Inflammatory macrophage treated with lipopolysaccharide for 1 hour (primary cell): ENCODE data around the gene SNX5.

Experiments used
- DNase-seq, 2 donors: peaks; one replicate each; pipeline ENCODE4 v3.0.0-alpha.2; 2020 to 2022

Gene SNX5

GRCh38 chr20:17912916-17913315 is 55.7 kb downstream of the SNX5 start:
- DNase-seq, result no peak

DNA sequence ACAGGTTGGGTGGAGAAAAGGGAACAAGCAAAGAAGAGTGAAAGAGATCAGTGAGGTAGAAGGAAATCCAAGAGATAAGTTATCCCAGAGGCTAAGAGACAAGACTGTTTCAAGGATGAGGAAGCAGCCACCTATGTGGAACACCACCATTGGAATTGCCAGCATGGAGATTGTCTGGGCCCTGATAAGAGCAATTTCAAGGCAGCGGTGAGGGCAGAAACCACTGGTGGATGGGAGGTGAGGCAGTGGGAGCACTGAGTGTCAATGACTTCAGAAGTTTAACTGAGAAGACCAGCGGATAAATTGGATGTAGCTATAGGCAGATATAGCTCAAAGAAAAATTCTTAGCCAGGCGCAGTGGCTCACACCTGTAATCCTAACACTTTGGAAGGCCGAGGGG is 56.7 kb downstream of the SNX5 start:
- no peak for DNase-seq

- DNase-seq, result peak; percentile 79 to 85
Measured at GRCh38 chr20:17910828-17911294, 57.7 kb downstream of the SNX5 start.

GRCh38 chr20:17909869-17910321 is 58.7 kb downstream of the SNX5 start:
- no peak for DNase-seq

- no peak for DNase-seq
Measured at GRCh38 chr20:17905544-17905943, 63.0 kb downstream of the SNX5 start.

GRCh38 chr20:17904027-17904426 is 64.6 kb downstream of the SNX5 start:
- DNase-seq, result no peak

- no peak for DNase-seq
Measured at GRCh38 chr20:17902531-17903083, 66.0 kb downstream of the SNX5 start.

DNA sequence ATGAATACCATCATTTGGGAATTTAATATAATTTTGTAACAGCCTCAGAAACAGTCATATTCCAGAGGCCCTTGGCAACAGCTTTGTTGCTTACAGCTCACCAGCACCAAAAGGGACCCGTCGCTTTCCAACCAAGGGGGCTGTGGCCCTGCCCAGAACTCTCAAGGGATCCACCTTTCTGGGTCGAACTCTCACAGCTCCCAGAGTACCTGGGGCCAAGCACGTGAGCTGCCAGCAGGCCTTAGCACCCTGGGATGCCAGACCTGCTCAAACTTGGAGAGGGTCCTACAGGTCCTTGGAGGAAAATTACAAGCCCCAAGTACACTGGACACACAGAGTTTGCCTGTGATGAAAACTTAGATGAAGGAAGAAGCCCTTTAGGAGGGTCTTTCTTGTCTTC is 66.6 kb downstream of the SNX5 start:
- no peak for DNase-seq

DNA sequence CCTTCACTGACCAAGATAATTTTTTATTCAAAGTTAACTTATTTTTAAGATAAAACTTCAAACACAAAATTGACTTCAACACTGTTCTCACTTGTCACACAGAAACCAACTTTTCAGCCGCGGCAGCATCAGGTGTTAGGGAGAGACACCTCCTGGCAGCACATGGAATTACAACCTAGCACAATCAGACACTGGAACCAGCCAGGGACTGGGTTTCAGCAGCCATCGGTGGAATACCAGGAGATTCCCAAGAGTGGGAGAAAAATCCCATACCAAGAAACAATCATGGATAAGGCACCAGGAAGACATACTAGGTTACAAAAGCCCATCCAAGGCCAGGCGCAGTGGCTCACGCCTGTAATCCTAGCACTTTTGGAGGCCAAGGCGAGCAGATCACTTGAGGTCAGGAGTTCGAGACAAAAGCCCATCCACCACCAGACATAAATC is 70.0 kb downstream of the SNX5 start:
- peak; percentile 50 to 89 for DNase-seq

GRCh38 chr20:17897566-17898307 is 70.9 kb downstream of the SNX5 start:
- DNase-seq, result no peak

GRCh38 chr20:17896771-17897369 is 71.7 kb downstream of the SNX5 start:
- peak; percentile 35 to 62 for DNase-seq

DNA sequence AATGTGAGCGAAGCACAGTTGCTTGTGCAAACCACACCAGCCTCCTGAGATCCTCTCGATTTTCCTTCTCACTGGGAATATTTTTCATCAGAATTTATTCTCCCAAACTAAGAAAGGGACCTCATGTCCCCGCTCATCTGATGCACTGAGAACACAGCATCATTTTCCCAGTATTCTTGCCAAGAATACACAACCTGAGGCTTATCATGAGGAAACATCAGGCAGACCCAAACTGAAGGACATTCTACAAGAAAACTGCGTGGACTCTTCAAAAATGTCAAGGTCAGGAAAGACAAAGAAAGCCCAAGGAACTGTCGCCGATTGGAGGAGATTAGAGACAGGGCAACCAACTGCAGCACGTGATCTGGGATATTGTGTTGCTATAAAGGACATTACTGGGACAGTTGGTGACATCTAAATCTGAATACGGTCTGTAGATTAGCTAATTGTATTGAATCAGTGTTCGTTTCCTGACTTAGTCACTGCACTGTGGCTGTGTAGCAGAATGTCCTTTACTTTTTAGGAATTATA is 72.3 kb downstream of the SNX5 start:
- DNase-seq, result peak; percentile 69 to 83

DNA sequence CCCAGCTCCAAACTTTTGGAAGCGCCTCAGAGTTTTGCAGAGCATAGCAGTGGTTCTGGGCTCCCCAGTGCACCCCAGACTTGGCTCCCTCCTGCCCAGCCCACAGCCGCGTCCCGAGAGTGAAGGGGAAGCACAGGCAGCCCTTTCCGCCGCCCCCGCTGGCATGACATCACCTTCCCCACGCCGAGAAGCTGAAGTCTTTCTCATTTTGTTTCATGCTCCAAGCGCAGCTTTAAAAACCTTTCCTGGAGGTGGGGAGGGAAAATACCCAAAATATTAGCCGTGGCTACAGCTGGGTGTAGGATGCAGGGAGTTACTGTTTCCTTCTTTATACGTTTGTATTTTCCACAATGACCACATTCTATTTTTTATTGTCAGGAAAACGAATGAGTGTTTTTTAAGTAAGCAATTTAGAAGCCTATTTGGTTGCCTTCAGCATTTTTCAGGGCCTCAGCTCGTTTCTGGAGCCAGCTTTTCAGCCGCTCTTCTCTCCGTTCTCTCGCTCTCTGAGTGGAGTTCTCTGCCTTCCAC is 72.9 kb downstream of the SNX5 start:
- peak; percentile 97 to 98 for DNase-seq

- peak; percentile 36 to 52 for DNase-seq
Measured at GRCh38 chr20:17893445-17893844, 75.1 kb downstream of the SNX5 start.

DNA sequence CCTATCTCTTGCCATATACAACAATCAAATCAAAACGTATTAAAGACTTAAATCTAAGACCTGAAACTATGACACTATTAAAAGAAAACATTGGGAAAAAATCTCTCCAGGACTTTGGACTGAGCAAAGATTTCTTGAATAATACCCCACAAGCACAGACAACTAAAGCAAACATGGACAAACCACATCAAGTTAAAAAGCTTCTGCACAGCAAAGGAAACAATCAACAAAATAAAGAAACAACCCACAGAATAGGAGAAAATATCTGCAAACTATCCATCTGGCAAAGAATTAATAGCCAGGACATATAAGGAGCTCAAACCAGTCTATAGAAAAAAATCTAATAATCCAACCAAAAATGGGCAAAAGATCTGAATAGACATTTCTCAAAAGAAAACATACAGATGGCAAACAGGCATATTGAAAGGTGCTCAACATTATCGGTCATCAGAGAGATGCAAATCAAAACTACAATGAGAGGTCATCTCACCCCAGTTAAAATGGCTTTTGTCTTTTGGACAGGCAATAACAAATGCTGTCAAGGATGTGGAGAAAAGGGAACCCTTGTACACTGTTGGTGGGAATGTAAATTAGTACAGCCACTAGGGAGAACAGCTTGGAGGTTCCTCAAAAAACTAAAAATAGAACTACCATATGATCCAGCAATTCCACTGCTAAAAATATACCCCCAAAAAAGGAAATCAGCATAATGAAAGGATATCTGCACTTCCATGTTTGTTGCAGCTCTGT is 76.2 kb downstream of the SNX5 start:
- DNase-seq, result peak; percentile 57 to 77
